Muscle of leg (tissue), 11 donors: Measurements from ENCODE around the gene SOHLH1. TPM values are rescaled to one million over a fixed set of nuclear protein-coding genes. Genes with fewer than 3 reads are reported as not detected.
"Not testable (repeated sequence)": the region's sequence is repeated elsewhere in the genome, so short reads cannot be mapped to it uniquely, and the experiment has no call there.

Source experiments
- DNase-seq: peaks from one replicate; pipeline ENCODE4 v3.0.0; 2013
- H3K27ac ChIP-seq: one replicate; pipeline ENCODE4 v1.5.1; 2013; ENCODE audit warnings: mild to moderate bottlenecking, low read length, control low read depth
- H3K27me3 ChIP-seq: one replicate; pipeline ENCODE4 v1.6.1; 2013; ENCODE audit warnings: low read length; ENCODE audit not compliant: control insufficient read depth, insufficient read depth
- H3K36me3 ChIP-seq: one replicate; pipeline ENCODE4 v1.6.1; 2013; ENCODE audit warnings: low read length; ENCODE audit not compliant: control insufficient read depth, insufficient read depth
- H3K4me1 ChIP-seq: one replicate; pipeline ENCODE4 v1.6.1; 2013; ENCODE audit warnings: low read length; ENCODE audit not compliant: control insufficient read depth, insufficient read depth
- H3K4me3 ChIP-seq: one replicate; pipeline ENCODE4 v1.5.1; 2013; ENCODE audit warnings: low read length, control low read depth
- H3K9me3 ChIP-seq: replicated peaks from 2 replicates; pipeline ENCODE4 v1.6.1; 2013; ENCODE audit warnings: low read depth, low read length; ENCODE audit not compliant: control insufficient read depth
- WGBS: methylation state at CpG from one replicate; pipeline ENCODE4 v1.1.5; 2013; ENCODE audit warnings: missing lambda C conversion rate; ENCODE audit not compliant: insufficient coverage; 5-methylcytosine and 5-hydroxymethylcytosine counted together
- polyA plus RNA-seq, 8 donors: library from polyadenylated mRNA; unstranded; fragments of 120-200 nt; gene quantifications; one replicate each; pipeline versions ENCODE4 v1.2.1 to v1.2.3, GENCODE V29; 2013; ENCODE audit warnings: inconsistent platforms in 1 of 8, low replicate concordance in 1 of 8; ENCODE audit not compliant: insufficient read length in 8 of 8, insufficient read depth in 1 of 8
- total RNA-seq: library from RNA; stranded (reverse); fragments of 120-200 nt; gene quantifications from one replicate; pipeline ENCODE4 v1.2.4, GENCODE V29; 2013

Gene SOHLH1
- total and polyA plus RNA-seq, 9 donors: 0.13 to 0.31 (median 0.17) TPM; not detected in 3

GRCh38 chr9:135681161-135681560 lies 18.1 kb downstream of the SOHLH1 start:
- Histone ChIP-seq H3K4me3 (no peak overlapping the region), H3K27me3 (peaks cover 9% of the 10 kb centered on the region), H3K4me1 (no peaks in the 10 kb centered on the region), H3K36me3 (no peaks in the 10 kb centered on the region), H3K9me3 (no peaks in the 10 kb centered on the region), H3K27ac (no peak overlapping the region)
- no peak for DNase-seq
- WGBS: 89% methylated on average over 4 of the region's 5 CpGs

- no peaks in the 10 kb centered on the region for H3K9me3 ChIP-seq
- peaks cover 9% of the 10 kb centered on the region for H3K27me3 ChIP-seq
- no peak overlapping the region for H3K27ac ChIP-seq
- H3K4me1 ChIP-seq: no peaks in the 10 kb centered on the region
- H3K4me3 ChIP-seq: no peak overlapping the region
- 79% methylated on average over 12 of the region's 16 CpGs for WGBS
- no peaks in the 10 kb centered on the region for H3K36me3 ChIP-seq
- DNase-seq: no peak
Measured at GRCh38 chr9:135680056-135680455, 19.2 kb downstream of the SOHLH1 start.

- no peak overlapping the region for H3K27ac ChIP-seq
- WGBS: 83% methylated on average over 18 of the region's 20 CpGs
- no peak for DNase-seq
- no peaks in the 10 kb centered on the region for H3K9me3 ChIP-seq
- H3K36me3 ChIP-seq: no peaks in the 10 kb centered on the region
- H3K27me3 ChIP-seq: peaks cover 5% of the 10 kb centered on the region
- H3K4me1 ChIP-seq: no peaks in the 10 kb centered on the region
- no peak overlapping the region for H3K4me3 ChIP-seq
Measured at GRCh38 chr9:135678236-135679017, 20.9 kb downstream of the SOHLH1 start.

GRCh38 chr9:135677641-135678168 lies 21.6 kb downstream of the SOHLH1 start:
- H3K4me1 ChIP-seq: no peaks in the 10 kb centered on the region
- peaks cover 8% of the 10 kb centered on the region for H3K27me3 ChIP-seq
- WGBS: 85% methylated on average over 21 of the region's 22 CpGs
- H3K36me3 ChIP-seq: no peaks in the 10 kb centered on the region
- no peak for DNase-seq
- no peak overlapping the region for H3K4me3 ChIP-seq
- no peaks in the 10 kb centered on the region for H3K9me3 ChIP-seq
- H3K27ac ChIP-seq: no peak overlapping the region

- no peak overlapping the region for H3K27ac ChIP-seq
- no peak for DNase-seq
- no peak overlapping the region for H3K4me3 ChIP-seq
- 85% methylated on average over 8 of the region's 13 CpGs for WGBS
- H3K4me1 ChIP-seq: no peaks in the 10 kb centered on the region
- no peaks in the 10 kb centered on the region for H3K9me3 ChIP-seq
- H3K36me3 ChIP-seq: no peaks in the 10 kb centered on the region
- peaks cover 8% of the 10 kb centered on the region for H3K27me3 ChIP-seq
Measured at GRCh38 chr9:135676891-135677290, 22.4 kb downstream of the SOHLH1 start.

- Histone ChIP-seq H3K27ac (no peak overlapping the region), H3K36me3 (no peaks in the 10 kb centered on the region), H3K9me3 (no peaks in the 10 kb centered on the region), H3K27me3 (peaks cover 6% of the 10 kb centered on the region), H3K4me1 (no peaks in the 10 kb centered on the region), H3K4me3 (no peak overlapping the region)
- no peak for DNase-seq
- 70% methylated on average over 3 of the region's 10 CpGs for WGBS
Measured at GRCh38 chr9:135674977-135675376, 24.3 kb downstream of the SOHLH1 start.

GRCh38 chr9:135673941-135674340 lies 25.3 kb downstream of the SOHLH1 start:
- DNase-seq: no peak
- H3K36me3 ChIP-seq: no peaks in the 10 kb centered on the region
- H3K27ac ChIP-seq: no peak overlapping the region
- H3K9me3 ChIP-seq: no peaks in the 10 kb centered on the region
- H3K27me3 ChIP-seq: peaks cover 6% of the 10 kb centered on the region
- H3K4me3 ChIP-seq: no peak overlapping the region
- H3K4me1 ChIP-seq: no peaks in the 10 kb centered on the region
- 80% methylated on average over 6 of the region's 8 CpGs for whole genome bisulfite sequencing

GRCh38 chr9:135672786-135673185 lies 26.5 kb downstream of the SOHLH1 start:
- H3K27me3 ChIP-seq, H3K4me3 ChIP-seq, H3K9me3 ChIP-seq, H3K27ac ChIP-seq, H3K36me3 ChIP-seq, H3K4me1 ChIP-seq, DNase-seq: not testable (repeated sequence)
- 80% methylated on average over 2 of the region's 7 CpGs for WGBS

GRCh38 chr9:135671591-135672041 lies 27.7 kb downstream of the SOHLH1 start:
- Histone ChIP-seq H3K4me3 (no peak overlapping the region), H3K27ac (no peak overlapping the region), H3K4me1 (no peaks in the 10 kb centered on the region), H3K9me3 (no peaks in the 10 kb centered on the region), H3K36me3 (no peaks in the 10 kb centered on the region), H3K27me3 (peaks cover 6% of the 10 kb centered on the region)
- no peak for DNase-seq
- 56% methylated on average over 17 of the region's 17 CpGs for WGBS

GRCh38 chr9:135670721-135671590 lies 28.3 kb downstream of the SOHLH1 start:
- H3K4me3 ChIP-seq: no peak overlapping the region
- no peaks in the 10 kb centered on the region for H3K9me3 ChIP-seq
- H3K36me3 ChIP-seq: no peaks in the 10 kb centered on the region
- 86% methylated on average over 38 of the region's 41 CpGs for WGBS
- no peaks in the 10 kb centered on the region for H3K4me1 ChIP-seq
- peaks cover 6% of the 10 kb centered on the region for H3K27me3 ChIP-seq
- H3K27ac ChIP-seq: no peak overlapping the region
- no peak for DNase-seq
